HG03108 (cell line): ENCODE data around the gene DHCR7.
"Not testable (repeated sequence)": the region's sequence is repeated elsewhere in the genome, so short reads cannot be mapped to it uniquely, and the experiment has no call there.

Experiments
- ATAC-seq: cut with Tn5 transposase; IDR thresholded peaks from one replicate; pipeline ENCODE4 v1.9.1; 2021; ENCODE audit warnings: moderate library complexity; ENCODE audit not compliant: unreplicated experiment

The DHCR7 gene

DNA sequence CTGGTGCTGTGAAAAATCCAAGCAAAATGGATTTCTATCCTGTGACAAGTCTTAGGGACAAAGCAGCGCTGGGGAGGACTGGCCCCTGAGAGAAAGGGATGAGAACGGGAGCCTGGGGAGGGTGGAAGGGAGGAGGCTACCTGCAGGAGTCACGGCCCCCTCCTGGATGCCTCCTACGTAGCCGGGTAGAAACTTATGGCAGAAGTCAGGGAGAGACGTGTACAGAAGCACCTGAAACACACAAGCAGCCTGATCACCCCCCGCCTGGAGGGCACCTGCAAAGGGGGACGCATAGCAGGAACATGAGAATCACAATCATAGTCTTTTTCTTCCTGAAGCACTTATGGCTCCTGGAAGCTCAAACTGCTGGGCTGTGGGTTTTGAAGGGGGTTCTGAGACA, 6.1 kb downstream of the DHCR7 start:
- ATAC-seq, result no peak

DNA sequence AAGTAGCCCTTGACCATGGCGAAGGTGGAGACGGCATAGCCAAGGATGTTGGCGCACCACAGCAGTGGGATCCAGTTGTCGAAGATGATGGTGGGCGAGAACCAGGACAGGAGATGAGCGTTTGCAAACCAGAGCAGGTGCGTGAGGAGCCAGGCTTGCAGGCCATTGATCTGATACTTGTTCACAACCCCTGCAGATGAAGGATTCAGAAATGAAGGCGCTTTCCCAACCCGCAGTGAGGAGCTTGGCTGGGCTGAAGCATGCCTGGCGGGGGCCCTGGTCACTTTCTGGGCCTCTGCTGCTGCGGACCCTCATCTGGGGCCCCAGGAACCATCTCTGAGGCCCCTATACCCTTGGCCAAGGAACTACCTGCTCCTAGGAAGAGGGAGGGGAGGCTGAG, 6.9 kb downstream of the DHCR7 start:
- ATAC-seq, result no peak

- no peak for ATAC-seq
These were observed 8.0 kb downstream of the DHCR7 start for GRCh38 chr11:71440021-71440755.

- ATAC-seq, result no peak
These were observed 9.5 kb downstream of the DHCR7 start for GRCh38 chr11:71438650-71439049.

- no peak for ATAC-seq
These were observed 10.3 kb downstream of the DHCR7 start for GRCh38 chr11:71437879-71438278.

GRCh38 chr11:71437399-71437798, 10.8 kb downstream of the DHCR7 start:
- no peak for ATAC-seq

DNA sequence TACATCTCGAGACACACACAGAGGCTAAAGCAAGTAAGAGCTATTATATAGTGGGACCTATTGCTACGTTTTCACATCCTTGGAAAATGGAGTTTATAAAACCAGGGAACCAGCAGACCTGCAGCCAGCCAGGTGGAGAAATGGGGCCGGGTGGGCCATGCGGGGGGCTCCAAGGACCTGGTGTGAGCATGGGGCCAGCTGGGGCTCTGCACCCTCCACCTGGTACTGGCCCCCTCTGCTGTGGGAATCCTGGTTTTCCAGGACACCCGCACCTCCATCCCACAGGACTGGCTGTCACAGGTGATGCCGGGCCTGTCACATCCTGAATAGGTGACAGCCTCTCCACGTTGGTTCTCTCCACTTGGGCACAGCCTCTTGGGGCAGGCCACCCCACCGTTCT, 11.3 kb downstream of the DHCR7 start:
- ATAC-seq, result no peak

DNA sequence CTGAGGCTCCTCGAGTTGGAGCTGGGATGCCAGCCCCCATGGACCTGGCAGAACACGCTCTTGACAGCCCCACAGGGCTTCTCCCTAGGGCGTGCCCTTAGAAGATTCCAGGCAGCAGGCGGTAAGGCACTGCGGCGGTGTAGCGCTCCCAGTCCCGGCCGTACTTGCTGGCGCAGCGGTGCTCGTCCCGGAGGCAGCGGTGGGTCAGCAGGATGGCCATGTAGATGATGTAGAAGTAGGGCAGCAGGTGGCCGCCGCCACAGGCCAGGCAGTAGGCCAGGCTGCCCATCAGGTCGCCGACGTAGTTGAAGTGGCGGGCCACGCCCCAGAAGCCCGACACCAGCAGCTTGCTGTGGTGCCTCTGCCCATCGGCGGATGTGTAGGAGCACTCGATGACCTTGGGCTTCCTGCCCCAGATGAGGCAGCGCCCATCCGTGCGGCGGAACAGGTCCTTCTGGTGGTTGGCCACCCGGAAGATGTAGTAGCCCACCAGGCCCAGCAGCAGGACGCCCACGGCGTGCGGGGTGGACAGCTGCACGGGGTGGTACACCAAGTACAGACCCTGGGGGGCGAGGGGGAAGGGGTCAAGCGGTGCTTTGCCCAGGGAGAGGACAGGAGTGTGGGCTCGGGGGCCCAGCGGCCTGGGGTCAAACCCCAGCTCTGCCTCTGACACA, 12.8 kb downstream of the DHCR7 start:
- no peak for ATAC-seq

DNA sequence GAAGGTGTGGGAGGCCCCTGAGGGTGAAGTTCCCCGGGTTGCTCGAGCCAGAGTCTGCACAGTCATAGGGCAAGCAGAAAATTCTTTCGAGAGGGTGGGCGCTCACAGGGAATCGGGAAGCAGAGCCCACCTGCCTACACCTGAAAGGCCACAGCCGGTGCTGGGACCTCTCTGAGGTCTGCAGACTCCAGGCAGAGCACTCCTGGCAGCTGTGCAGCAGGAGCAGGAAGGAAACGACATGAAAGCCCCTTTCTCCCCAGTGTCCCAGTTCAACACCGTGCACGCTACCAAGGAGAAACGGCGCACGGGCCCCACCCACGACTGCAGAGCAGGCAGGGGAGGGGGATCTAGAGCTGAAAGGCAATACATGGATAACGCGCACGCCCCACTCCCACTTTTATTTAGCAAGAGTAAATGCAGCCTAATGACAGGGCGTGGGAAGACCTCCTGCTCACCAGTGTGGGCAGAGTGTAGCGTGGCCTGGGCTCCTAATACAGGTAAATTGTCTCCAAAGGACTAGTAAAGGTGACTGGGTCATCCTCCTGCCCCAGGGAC, 13.5 kb downstream of the DHCR7 start:
- no peak for ATAC-seq

GRCh38 chr11:71433648-71434450, 14.3 kb downstream of the DHCR7 start:
- ATAC-seq, result no peak

DNA sequence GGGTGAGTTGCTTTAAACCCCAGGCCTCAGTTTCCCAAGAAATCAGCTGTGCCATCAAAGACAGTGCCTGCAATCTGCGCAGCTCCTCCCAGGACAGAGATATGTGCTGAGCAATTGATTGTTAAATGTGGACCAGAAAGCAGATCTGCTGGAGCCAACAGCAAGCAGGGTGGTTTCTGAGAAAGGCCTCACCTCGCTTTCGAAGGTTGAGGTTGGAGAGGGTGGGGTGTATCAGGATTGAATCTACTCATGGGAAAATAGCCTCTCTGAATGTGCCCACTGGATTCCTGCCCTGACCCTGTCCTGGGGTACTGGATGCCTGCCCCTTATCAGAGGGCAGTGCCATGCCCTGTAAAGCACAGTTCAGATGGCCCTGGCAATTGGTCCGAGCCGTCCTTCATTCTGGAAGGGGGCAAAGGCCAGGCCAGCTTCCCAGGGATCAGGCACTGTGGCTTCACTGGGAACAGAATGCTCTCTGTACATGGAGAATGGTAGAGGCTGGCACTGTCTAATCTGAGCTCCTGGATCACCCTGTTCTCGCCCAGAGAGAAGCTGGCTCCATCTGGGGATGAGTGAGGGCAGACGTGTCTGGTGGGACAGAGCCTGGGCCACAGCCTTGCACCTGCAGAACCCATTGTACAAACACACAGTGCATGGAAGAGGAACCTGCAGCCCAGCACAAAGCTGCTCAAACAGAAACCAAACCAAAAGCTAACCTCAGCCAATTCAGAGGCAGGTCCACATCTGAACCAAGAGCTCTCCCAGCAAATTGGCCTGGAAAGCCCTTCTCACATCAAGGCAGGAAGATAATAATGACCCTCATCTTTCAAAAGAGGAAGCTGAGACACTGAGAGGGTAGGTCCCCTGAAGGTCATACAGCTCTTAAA, 15.2 kb downstream of the DHCR7 start:
- ATAC-seq, result no peak

DNA sequence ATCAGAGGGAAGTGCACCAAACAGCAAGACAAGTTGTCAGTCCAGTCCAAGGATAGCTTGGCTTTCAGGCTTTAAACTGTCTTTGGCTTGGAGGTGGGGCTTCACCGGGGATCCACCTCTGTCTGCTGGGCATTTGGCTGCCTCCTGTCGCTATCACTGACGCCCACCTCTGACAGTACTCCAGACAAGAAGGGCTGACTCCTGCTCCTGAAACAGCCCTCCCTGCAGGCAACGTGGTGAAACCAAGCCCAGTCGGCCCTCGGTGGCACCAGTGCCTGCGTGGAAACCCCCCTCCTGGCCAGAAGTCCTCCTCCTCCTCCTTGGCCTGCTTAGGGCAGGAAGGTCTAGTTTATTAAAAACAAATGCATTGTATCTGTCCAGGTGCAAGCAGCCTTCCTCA, 16.9 kb downstream of the DHCR7 start:
- no peak for ATAC-seq

DNA sequence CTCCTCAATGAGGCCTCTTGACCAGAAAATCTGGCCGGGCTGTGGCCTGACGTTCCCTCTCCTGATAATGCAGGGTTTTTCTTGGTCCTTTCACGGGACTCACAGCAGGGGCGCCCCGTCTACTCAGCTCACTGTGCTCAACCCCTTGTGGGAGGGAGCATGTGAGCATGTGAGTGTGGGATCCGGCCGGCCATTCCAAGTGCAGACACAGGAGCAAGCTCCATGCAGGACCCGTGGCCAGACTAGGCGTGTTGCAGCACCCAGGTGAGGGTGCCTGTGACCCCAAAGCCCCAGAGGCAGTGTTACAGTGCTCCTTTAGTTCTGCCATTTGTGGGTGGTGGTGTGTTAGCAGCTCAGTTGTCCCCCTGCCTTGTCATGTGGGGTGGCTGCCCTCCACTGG, 18.0 kb downstream of the DHCR7 start:
- ATAC-seq, result no peak

GRCh38 chr11:71429701-71430100, 18.5 kb downstream of the DHCR7 start:
- no peak for ATAC-seq

- no peak for ATAC-seq
These were observed 19.2 kb downstream of the DHCR7 start for GRCh38 chr11:71428861-71429435.

- no peak for ATAC-seq
These were observed 21.8 kb downstream of the DHCR7 start for GRCh38 chr11:71426413-71426812.

- ATAC-seq, result no peak
These were observed 22.3 kb downstream of the DHCR7 start for GRCh38 chr11:71425860-71426259.

- no peak for ATAC-seq
These were observed 22.8 kb downstream of the DHCR7 start for GRCh38 chr11:71425409-71425808.

- ATAC-seq, result no peak
These were observed 24.9 kb downstream of the DHCR7 start for GRCh38 chr11:71423181-71423790.

DNA sequence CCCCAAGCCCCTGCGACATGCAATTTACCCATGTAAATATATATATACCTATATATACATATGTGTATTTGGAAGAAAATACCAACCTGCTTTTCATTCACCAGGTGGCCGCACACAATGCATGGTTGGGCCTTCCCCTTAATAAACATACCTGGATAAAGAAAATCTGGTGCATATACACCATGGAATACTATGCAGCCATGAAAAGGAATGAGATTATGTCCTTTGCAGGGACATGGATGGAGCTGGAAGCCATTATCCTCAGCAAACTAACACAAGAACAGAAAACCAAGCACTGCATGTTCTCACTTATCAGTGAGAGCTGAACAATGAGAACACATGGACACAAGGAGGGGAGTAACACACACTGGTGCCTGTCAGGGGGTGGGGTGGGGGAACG, 25.9 kb downstream of the DHCR7 start:
- ATAC-seq, result not testable (repeated sequence)
